Peyer's patch (tissue), 4 donors: ENCODE data around the gene ADAMTS14.

ENCODE experiments used
- CTCF ChIP-seq, 6 experiments: fragments of 450-650 bp in 4 of 6; fragments of 200-600 bp in 2 of 6; sonication (generic) in 1 of 6; IDR thresholded peaks; one replicate each; pipeline ENCODE4 v1.5.1; 2017 to 2019; ENCODE audit warnings: antibody characterized with exemption in 6 of 6, mild to moderate bottlenecking in 3 of 6, moderate library complexity in 1 of 6
- POLR2A ChIP-seq, 2 donors: fragments of 450-650 bp; IDR thresholded peaks; one replicate each; pipeline ENCODE4 v1.5.1; 2017; ENCODE audit warnings: antibody characterized with exemption in 2 of 2, mild to moderate bottlenecking in 2 of 2, moderate library complexity in 2 of 2

- no peak for TF ChIP-seq CTCF (IDR thresholded peaks at IDR 0.05)
- no peak for TF ChIP-seq POLR2A (IDR thresholded peaks at IDR 0.05)
Observed at GRCh38 chr10:70683601-70683934, 11.3 kb downstream of the ADAMTS14 start.
